GM12891 (cell line): ENCODE results near the gene IL2RA.

Experiments
- POLR2A ChIP-seq: IDR thresholded peaks from 2 replicates; pipeline ENCODE4 v1.6.1; 2011; ENCODE audit warnings: low read depth, low read length, control low read depth
- POLR2AphosphoS5 ChIP-seq: IDR thresholded peaks from 2 replicates; pipeline ENCODE4 v1.6.1; 2011; ENCODE audit warnings: low read depth, low read length, control low read depth
- SPI1 ChIP-seq: IDR thresholded peaks from 2 replicates; pipeline ENCODE4 v1.6.1; 2011; ENCODE audit warnings: low read depth, low read length, control low read depth
- TAF1 ChIP-seq: IDR thresholded peaks from 2 replicates; pipeline ENCODE4 v1.6.1; 2011; ENCODE audit warnings: low read depth, low read length, control low read depth

- TF ChIP-seq POLR2A (no peak), SPI1 (no peak), POLR2AphosphoS5 (no peak), TAF1 (no peak)
Observed at GRCh38 chr10:6082496-6083395, 20.6 kb upstream of the IL2RA start.
